Subcutaneous adipose tissue (tissue), 4 donors: ENCODE results near the gene OR1B1. TPM values are rescaled to one million over a fixed set of nuclear protein-coding genes. Genes with fewer than 3 reads are reported as not detected.
"Not testable (repeated sequence)": the region's sequence is repeated elsewhere in the genome, so short reads cannot be mapped to it uniquely, and the experiment has no call there.

Source experiments
- total RNA-seq, 4 donors: library from RNA; depleted of rRNA; stranded (reverse); fragments of >200 nt; gene quantifications; one replicate each; pipeline ENCODE4 v1.1.0, GENCODE V29; 2016
- TF ChIP-seq, protein P1 (sequence below): fragments of 450-650 bp; IDR thresholded peaks from one replicate; pipeline ENCODE4 v1.5.1; 2016; ENCODE audit warnings: low read depth, mild to moderate bottlenecking, control low read depth, antibody characterized with exemption, moderate library complexity

Gene OR1B1
- total RNA-seq, 4 donors from 2014 or later, result 0.44 to 1.2 TPM; not detected in 2

GRCh38 chr9:122614362-122614761 is 43.1 kb downstream of the OR1B1 start, which contains the start of gene OR1Q1:
OR1Q1 (plus strand) TSS chr9:122614738; CDS start chr9:122614738, 0 bp downstream.
- TF ChIP-seq, protein P1, sequence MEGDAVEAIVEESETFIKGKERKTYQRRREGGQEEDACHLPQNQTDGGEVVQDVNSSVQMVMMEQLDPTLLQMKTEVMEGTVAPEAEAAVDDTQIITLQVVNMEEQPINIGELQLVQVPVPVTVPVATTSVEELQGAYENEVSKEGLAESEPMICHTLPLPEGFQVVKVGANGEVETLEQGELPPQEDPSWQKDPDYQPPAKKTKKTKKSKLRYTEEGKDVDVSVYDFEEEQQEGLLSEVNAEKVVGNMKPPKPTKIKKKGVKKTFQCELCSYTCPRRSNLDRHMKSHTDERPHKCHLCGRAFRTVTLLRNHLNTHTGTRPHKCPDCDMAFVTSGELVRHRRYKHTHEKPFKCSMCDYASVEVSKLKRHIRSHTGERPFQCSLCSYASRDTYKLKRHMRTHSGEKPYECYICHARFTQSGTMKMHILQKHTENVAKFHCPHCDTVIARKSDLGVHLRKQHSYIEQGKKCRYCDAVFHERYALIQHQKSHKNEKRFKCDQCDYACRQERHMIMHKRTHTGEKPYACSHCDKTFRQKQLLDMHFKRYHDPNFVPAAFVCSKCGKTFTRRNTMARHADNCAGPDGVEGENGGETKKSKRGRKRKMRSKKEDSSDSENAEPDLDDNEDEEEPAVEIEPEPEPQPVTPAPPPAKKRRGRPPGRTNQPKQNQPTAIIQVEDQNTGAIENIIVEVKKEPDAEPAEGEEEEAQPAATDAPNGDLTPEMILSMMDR, result no peak

- TF ChIP-seq, protein P1, result no peak
Observed at GRCh38 chr9:122609804-122610203, 47.6 kb downstream of the OR1B1 start.

- TF ChIP-seq, protein P1, result no peak
Observed at GRCh38 chr9:122606587-122606986, 50.8 kb downstream of the OR1B1 start.

- TF ChIP-seq, protein P1, result no peak
Observed at GRCh38 chr9:122605691-122606090, 51.7 kb downstream of the OR1B1 start.

- TF ChIP-seq, protein P1, result not testable (repeated sequence)
Observed at GRCh38 chr9:122583284-122583683, 74.1 kb downstream of the OR1B1 start, which contains the start of gene OR1L8. OR1L8 (minus strand) TSS chr9:122583384; CDS start chr9:122568477, 14,907 bp downstream.

DNA sequence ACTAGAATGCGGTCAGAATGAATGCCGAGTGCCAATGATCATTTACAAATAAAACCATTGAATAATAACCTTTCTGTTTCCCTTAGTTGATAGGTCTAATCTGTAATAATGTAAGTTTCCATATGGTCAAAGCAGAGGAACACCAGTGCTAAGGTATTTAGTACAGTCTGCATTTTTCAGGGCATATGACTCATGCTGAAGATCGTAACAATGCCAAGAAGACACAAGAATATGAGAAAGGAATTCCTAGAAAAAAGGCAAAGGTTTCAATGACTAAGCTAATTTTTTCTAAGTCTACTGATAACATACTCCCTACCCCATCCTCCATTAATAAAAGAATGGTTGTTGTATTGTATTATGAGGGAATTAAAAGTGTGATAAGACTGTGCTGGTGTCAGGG is 77.1 kb downstream of the OR1B1 start:
- TF ChIP-seq, protein P1, result no peak

DNA sequence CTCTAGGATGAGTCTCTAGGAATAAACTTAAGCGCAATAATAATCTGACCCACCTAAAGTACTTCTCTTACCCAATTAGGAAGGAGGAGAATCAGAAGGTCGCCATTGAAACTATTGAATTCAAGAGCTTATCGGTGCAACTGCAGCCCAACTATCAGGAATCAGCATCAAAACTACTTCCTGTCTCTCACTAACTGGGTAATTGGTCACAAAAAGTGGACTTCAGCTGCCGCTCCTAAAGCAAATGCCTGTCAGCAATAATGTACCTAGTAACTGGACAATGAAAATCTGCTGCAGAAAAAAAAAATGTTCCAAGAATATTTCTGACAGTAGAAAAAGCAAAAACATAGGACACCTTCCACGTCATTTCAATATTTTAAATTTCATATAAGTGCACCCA is 77.6 kb downstream of the OR1B1 start:
- TF ChIP-seq, protein P1, result no peak

Other genes with a start within 250 kb of the OR1B1 start
- not detected for gene OR1J1, start 179.7 kb downstream of the OR1B1 start, total RNA-seq
- gene OR1J2, start 146.8 kb downstream of the OR1B1 start, total RNA-seq, result not detected
- not detected for gene OR1J4, start 138.5 kb downstream of the OR1B1 start, total RNA-seq
- not detected for gene OR1N1, start 130.3 kb downstream of the OR1B1 start, total RNA-seq
- gene OR1N2, start 104.5 kb downstream of the OR1B1 start, total RNA-seq, result not detected
- gene OR1L8, start 74.2 kb downstream of the OR1B1 start, total RNA-seq, result under 1 TPM in 2 of 4 donors, not detected in 2; 0.49 to 0.66 TPM
- gene OR1Q1, start 42.9 kb downstream of the OR1B1 start, total RNA-seq, result not detected
- not detected for gene OR1L1, start 4.1 kb upstream of the OR1B1 start, total RNA-seq
- gene OR1L3, start 17.5 kb upstream of the OR1B1 start, total RNA-seq, result not detected
- gene OR1L4, start 66.4 kb upstream of the OR1B1 start, total RNA-seq, result not detected
- not detected for gene OR1L6, start 84.7 kb upstream of the OR1B1 start, total RNA-seq
- not detected for gene OR5C1, start 131.3 kb upstream of the OR1B1 start, total RNA-seq
- not detected for gene OR1K1, start 142.5 kb upstream of the OR1B1 start, total RNA-seq
- 10 to 100 TPM; 18.4 to 24.5 (median 20.4) TPM for gene PDCL, start 171.0 kb upstream of the OR1B1 start, total RNA-seq
- gene RC3H2, start 247.7 kb upstream of the OR1B1 start, total RNA-seq, result 10 to 100 TPM; 45.0 to 57.3 (median 52.6) TPM